ENCODE results near the gene ITGB1. TPM values are rescaled to one million over a fixed set of nuclear protein-coding genes. Genes with fewer than 3 reads are reported as not detected.

The ITGB1 gene
- total RNA-seq: 640 and 741 TPM in 2 replicates

GRCh38 chr10:32958085-32959005 lies at the start of gene ITGB1:
TSS of gene ITGB1 (minus strand) at chr10:32958230. CDS start at chr10:32935558, 22,672 bp downstream.

